KG1 (cell line): ENCODE measurements around the gene COL18A1.
"Not testable (repeated sequence)": the region's sequence is repeated elsewhere in the genome, so short reads cannot be mapped to it uniquely, and the experiment has no call there.

ENCODE experiments used
- DNase-seq: peaks from one replicate; lab custom pipeline; 2025; lab: John Stamatoyannopoulos, UW

Gene COL18A1

GRCh38 chr21:45404730-45405270 is at the start of gene COL18A1:
Gene COL18A1 (plus strand): TSS chr21:45405165. CDS start chr21:45405231, 66 bp downstream.
- DNase-seq = no peak

DNA sequence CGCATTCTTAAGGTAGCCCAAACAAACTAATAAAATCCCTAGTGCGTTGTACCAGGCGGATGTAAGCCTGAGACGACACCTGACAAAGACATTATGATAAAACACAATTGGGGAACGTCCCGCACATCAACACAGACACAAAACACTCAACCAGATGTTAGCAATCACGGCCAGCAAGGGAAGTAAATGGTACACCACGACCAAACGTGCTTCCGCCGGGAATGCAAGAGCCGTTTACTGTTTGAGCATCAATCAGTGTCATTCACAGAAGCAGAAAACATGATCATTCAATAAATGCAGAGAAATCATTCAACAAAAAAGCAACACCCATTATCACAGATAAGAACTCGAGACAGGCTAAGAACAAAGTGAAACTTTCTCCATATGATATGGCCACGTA is 49.4 kb upstream of the COL18A1 start:
- no peak for DNase-seq

GRCh38 chr21:45356251-45356650 is 48.7 kb upstream of the COL18A1 start:
- DNase-seq = no peak

GRCh38 chr21:45356653-45357435 is 48.1 kb upstream of the COL18A1 start:
- DNase-seq = no peak

DNA sequence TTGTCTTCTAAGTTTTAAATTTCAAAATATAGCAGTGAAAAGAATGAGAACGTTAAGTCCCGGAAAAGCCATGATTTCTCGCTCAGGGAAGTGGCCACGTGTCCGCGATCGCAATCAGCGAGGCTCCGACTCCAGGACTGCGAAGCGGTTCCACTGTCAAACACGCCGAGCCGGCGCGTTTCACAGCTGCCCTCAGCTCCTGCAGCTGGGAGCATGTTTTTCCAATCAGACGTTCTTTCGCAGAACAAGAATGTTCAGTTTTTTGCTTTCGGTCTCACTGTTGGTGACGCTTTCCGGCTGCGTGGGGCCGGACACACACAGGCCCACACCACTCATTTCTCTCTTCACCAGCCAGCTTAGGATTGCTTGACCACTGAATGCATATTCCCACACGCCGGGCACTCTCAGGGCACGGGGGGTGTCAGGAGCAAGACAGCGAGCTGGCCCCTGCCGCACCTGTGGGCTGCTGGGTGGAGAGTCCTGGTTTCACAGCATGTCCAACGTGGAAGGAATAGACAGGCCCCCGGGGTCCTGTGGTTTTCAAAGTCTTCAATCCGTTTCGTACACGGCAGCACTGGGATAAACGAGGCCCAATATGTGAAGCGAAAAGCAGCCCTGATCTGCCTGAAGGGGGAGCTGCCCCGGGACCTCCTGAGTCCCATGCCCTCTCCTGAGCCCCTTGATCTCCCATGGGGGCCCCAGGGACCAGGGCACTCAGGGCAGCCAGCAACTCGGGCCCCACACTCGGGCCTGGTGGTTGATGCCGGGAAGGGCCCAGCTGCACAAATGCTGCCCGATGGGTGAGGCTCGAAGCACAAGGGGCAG is 47.3 kb upstream of the COL18A1 start:
- DNase-seq = no peak

GRCh38 chr21:45358261-45358670 is 46.7 kb upstream of the COL18A1 start:
- no peak for DNase-seq

GRCh38 chr21:45358711-45359310 is 46.2 kb upstream of the COL18A1 start:
- no peak for DNase-seq

GRCh38 chr21:45359451-45360217 is 45.3 kb upstream of the COL18A1 start:
- DNase-seq = no peak

DNA sequence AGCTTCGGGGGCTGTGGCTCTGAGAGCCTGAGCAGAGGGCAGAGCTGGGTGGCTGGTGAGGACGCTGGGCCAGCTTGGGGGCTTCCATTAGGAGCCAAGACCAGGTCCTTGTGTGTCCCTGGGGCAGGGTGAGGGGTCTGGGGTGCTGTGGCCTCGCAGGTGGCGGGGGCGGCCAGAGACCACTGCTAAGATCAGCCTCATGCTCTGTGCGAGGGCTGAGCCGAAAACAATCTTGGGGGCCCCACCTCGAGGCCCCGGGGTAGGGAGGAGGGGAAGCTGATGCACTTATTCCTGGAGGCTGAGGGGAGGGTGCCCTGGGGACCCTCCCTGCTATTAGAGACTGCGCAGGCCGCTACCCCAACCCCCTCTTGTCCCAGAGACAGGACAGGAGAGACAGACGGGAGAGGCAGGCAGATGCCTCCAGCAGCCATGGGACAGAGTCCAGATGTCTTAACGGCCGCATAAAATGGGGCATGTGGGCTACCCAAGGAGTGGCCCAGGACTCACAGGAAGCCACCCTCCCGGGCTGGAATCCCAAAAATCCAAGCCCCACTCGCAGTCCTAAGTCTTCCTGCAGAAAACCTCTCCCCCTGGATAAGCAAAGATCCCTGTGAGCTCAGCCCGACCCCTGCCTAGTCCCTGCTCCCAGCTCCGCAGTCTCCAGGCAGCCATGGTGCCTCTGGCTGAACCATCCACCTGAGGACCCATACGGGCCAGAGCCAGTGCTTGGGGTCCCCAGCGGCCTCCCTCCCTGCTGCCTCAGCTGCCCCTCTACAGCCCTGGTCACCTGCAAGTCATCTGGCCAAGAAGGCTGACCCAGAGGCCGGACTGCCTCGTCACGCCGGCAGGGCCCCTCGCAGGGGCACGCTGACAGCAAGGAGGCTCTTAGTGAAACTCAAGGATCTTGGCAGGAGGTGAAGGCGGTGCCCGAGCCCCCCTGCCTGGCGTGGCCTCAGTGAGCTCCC is 43.6 kb upstream of the COL18A1 start:
- DNase-seq = no peak

DNA sequence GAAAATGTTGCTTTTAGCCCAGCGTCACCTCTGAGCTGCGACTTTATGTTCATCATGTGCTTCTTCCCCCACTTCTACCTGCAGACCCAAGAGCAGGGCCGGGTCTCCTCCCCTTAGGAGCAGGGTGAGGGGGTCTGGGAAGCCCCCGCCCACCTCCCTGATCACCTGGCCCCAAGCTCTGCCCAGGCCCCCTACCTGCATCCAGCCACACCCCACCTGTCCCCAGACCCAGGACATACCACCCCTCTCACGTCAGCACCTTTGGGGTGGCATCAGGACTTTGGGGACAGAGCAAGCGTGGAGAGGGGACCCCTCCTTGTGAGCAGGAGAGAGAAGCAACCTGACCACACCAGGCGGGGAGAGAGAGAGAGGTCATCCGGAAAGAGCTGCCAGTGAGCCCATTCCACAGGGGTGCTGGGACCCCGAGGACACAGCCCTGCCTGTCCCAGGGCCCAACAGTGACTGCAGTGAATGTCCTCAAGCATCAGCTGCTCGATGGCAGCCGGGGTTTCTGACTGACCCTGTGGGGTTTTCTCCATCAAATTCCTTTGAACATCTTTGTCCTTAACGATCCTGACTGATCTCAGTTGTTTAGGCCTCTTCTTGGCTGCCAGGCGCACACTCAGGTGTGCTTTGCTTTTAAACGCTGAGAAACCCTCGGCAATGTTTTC is 42.8 kb upstream of the COL18A1 start:
- no peak for DNase-seq

- DNase-seq = no peak
These were observed 42.2 kb upstream of the COL18A1 start for GRCh38 chr21:45362748-45363145.

DNA sequence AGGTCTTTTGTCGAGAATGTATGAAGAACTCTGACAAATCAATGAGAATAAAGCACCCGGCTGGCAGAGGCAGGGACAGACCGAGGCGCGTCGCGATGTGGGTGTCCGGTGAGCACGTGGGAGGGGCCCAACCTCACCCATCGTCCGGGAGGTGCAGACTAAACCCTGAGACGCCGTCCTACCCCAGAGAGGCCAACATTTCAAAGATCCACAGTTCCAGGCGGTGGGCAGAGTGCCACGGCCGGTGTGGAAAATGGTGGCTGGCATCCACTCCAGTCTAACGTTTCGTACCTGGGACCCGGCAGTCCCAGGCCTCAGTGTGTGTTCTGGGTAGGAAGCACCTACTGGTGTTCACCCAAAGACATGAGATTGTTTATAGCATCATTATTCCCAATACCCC is 41.7 kb upstream of the COL18A1 start:
- not testable (repeated sequence) for DNase-seq

- DNase-seq = no peak
These were observed 41.0 kb upstream of the COL18A1 start for GRCh38 chr21:45363921-45364467.

- no peak for DNase-seq
These were observed 40.3 kb upstream of the COL18A1 start for GRCh38 chr21:45364468-45365185.

- DNase-seq = no peak
These were observed 39.8 kb upstream of the COL18A1 start for GRCh38 chr21:45365186-45365607.

DNA sequence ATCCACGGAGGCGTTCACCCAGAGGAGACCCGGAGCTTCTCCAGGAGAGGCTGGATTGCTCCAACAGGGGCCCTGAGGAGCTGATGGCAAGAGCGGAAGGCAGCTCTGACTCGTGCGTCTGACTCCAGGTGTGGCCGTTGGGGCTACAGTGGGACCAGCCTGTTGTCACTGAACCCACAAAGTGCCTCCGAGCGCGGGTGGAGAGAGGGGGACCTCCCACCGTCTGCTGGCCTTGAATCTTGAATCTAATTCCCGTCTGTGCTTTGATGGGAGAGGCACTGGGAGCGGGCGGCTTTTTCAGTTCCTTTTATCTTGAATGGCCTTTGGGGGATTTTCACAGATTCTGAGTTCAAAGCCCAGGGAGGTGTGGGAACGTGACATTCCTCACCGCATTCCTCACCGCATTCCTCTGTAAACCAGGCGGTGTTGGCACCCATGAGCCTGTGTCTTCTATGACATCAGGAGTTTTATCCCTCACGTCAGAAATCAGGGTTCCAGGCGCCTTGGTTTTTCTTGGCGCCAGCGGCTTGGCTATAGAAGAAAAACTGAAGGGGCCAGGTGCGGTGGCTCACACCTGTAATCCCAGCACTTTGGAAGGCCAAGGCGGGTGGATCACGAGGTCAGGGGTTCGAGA is 39.2 kb upstream of the COL18A1 start:
- DNase-seq = no peak

GRCh38 chr21:45366476-45366875 is 38.5 kb upstream of the COL18A1 start:
- DNase-seq = no peak

- DNase-seq = no peak
These were observed 38.0 kb upstream of the COL18A1 start for GRCh38 chr21:45366931-45367401.
